Mucosa of descending colon (tissue), 3 donors: ENCODE data around the gene NDUFA12. TPM values are rescaled to one million over a fixed set of nuclear protein-coding genes. Genes with fewer than 3 reads are reported as not detected.

Experiments used
- ATAC-seq: fragments of 200-7000 bp; cut with Tn5 transposase; one replicate; pipeline ENCODE4 v1.9.1; 2020; ENCODE audit warnings: mild to moderate bottlenecking, moderate library complexity
- DNase-seq, 3 donors: peaks; one replicate each; pipeline ENCODE4 v3.0.0-alpha.2; 2020
- H3K36me3 ChIP-seq: fragments of 200-600 bp; one replicate; pipeline ENCODE4 v1.8.0; 2021; ENCODE audit warnings: low read depth, mild to moderate bottlenecking
- H3K4me1 ChIP-seq: fragments of 200-600 bp; one replicate; pipeline ENCODE4 v1.8.0; 2021; ENCODE audit warnings: low read depth, mild to moderate bottlenecking
- H3K4me3 ChIP-seq: fragments of 200-600 bp; one replicate; pipeline ENCODE4 v1.8.0; 2021; ENCODE audit warnings: mild to moderate bottlenecking
- H3K9me3 ChIP-seq: fragments of 200-600 bp; one replicate; pipeline ENCODE4 v1.8.0; 2021; ENCODE audit warnings: mild to moderate bottlenecking
- intact Hi-C, 2 donors: fragments of 100-400 bp; cut with DNase I in 1 of 2; cut with micrococcal nuclease in 1 of 2; formaldehyde crosslinking; loops; one replicate each; pipeline versions ENCODE4 v1.11.0 to v1.11.1; 2022; cut with DNase I, micrococcal nuclease
- total RNA-seq, 3 donors: library from RNA; stranded (reverse); fragmentation: NEBNext Ultra II Directional in 2 of 3; extraction: Animal tissue kit (Norgen Biotek cat#: 25700) in 2 of 3; gene quantifications; one replicate each; pipeline versions ENCODE4 v1.2.1 to v1.2.4, GENCODE V29; 2021 to 2023
- TF ChIP-seq, protein P1 (sequence below): fragments of 200-600 bp; IDR thresholded peaks from one replicate; pipeline ENCODE4 v1.8.0; 2022; ENCODE audit warnings: antibody characterized with exemption, mild to moderate bottlenecking
- donor health status: DM: no; HTN: no; CAD: no; lungs with moderate emphysema.
- donor health status: DM: no; HTN: no; CAD: no.
- donor health status: DM: no; HTN: yes; CAD: no.

Gene NDUFA12
- total RNA-seq, 3 donors from 2014 or later = 107 to 124 (median 113) TPM

DNA sequence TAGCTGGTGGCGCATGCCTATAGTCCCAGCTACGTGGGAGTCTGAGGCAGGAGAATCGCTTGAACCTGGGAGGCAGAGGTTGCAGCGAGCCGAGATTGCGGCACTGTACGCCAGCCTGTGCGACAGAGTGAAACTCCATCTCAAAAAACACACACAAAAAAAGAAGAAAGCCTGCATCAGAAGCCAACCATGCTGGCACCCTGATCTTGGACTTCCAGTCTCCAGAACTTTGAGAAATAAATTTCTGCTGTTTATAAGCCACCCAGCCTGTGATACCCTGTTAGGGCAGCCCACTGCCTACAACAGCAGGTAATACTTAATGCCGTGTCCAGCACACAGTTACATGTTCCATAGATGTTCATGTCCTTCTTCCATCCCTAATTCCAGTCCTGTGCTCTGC lies 62.7 kb downstream of the NDUFA12 start:
- Histone ChIP-seq H3K36me3 (no peaks in the 10 kb centered on the region), H3K4me1 (no peaks in the 10 kb centered on the region), H3K9me3 (no peaks in the 10 kb centered on the region), H3K4me3 (no peak overlapping the region)
- intact Hi-C loops = no loop called here
- DNase-seq (no peak), ATAC-seq (no peak)
- TF ChIP-seq, protein P1, sequence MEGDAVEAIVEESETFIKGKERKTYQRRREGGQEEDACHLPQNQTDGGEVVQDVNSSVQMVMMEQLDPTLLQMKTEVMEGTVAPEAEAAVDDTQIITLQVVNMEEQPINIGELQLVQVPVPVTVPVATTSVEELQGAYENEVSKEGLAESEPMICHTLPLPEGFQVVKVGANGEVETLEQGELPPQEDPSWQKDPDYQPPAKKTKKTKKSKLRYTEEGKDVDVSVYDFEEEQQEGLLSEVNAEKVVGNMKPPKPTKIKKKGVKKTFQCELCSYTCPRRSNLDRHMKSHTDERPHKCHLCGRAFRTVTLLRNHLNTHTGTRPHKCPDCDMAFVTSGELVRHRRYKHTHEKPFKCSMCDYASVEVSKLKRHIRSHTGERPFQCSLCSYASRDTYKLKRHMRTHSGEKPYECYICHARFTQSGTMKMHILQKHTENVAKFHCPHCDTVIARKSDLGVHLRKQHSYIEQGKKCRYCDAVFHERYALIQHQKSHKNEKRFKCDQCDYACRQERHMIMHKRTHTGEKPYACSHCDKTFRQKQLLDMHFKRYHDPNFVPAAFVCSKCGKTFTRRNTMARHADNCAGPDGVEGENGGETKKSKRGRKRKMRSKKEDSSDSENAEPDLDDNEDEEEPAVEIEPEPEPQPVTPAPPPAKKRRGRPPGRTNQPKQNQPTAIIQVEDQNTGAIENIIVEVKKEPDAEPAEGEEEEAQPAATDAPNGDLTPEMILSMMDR = no peak

DNA sequence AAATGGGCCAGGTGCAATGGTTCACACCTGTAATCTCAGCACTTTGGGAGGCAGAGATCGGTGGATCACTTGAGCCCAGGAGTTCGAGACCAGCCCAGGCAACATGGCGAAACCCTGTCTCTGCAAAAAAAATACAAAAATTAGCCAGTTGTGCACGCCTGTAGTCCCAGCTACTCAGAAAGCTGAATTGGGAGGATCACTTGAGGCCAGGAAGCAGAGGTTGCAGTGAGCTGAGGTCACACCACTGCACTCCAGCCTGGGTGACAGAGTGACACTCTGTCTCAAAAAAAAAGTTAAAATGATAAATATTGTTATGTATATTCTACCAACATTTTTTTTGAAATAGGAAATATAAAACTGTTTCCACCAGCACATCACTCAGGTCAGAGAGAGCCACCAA lies 64.9 kb downstream of the NDUFA12 start:
- ATAC-seq = no peak
- TF ChIP-seq, protein P1 = no peak
- no peaks in the 10 kb centered on the region for H3K9me3 ChIP-seq
- H3K36me3 ChIP-seq = no peaks in the 10 kb centered on the region
- no peak overlapping the region for H3K4me3 ChIP-seq
- intact Hi-C loops = no loop called here
- no peak for DNase-seq
- H3K4me1 ChIP-seq = no peaks in the 10 kb centered on the region

DNA sequence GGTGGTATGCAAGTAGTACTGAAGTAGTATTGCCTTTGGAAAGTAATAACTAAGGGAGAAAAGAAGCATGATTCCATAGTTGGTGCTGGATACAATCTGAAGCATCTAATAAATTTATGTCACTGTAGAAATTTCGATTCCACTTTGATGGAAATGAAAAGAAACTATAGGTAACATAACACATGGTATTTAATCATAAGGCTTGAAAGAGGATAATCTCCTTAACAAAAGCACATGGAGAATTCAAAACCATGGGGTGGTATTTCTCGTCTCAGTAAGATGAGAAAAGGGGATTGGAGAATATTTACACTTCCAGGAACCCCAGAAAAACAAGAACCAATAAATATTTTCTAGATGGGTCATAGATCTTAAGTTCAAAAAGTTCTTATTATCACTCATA lies 72.7 kb downstream of the NDUFA12 start:
- TF ChIP-seq, protein P1 = no peak
- Histone ChIP-seq H3K9me3 (no peaks in the 10 kb centered on the region), H3K4me3 (no peak overlapping the region), H3K4me1 (no peaks in the 10 kb centered on the region), H3K36me3 (no peaks in the 10 kb centered on the region)
- intact Hi-C loops = no loop called here
- no peak for ATAC-seq
- DNase-seq = no peak

DNA sequence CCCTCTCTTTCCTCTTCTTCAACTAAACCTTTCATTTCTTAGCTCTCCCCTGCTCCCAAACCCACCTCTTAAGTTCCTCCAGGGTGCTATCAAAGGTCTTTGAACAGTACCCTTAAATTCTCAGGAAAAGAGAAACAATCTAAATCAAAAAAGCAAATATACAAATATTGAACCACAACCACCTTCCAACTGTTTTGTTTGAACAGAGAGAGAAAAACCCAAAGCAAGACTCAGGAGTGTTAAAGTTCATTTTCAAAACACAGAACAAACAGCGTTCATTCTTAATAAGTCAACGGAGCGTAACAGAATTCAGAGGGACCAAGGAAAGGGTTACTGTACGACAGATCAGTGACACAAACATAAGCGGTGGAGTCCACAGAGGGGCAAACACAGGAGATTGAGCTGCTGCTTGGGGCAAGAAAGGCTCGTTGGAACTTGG lies 73.3 kb downstream of the NDUFA12 start:
- H3K4me1 ChIP-seq = no peaks in the 10 kb centered on the region

DNA sequence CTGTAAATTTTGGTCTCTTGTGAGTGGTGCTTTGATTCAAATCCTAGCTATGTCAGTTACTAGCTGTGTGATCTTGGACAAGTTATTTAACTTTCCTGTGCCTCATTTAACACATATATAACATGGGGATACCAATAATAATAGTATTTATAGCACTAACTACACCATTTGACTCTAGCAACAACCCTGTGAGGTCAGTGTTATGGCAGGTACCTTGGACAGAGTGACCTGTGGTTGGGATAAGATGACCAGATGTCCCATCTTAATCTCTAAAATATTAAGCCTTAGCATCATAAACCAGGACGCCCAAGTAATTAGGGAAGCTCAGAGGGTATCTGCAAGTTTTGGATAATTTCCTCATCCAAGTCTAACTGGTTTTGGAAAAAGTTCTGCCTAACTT lies 73.7 kb downstream of the NDUFA12 start:
- Histone ChIP-seq H3K4me1 (no peaks in the 10 kb centered on the region), H3K9me3 (no peaks in the 10 kb centered on the region), H3K36me3 (no peaks in the 10 kb centered on the region), H3K4me3 (no peak overlapping the region)
- ATAC-seq (no peak), DNase-seq (no peak)
- TF ChIP-seq, protein P1 = no peak
- intact Hi-C loops = no loop called here

More for the DNA sequence above, 73.3 kb downstream of the NDUFA12 start:
- no peak overlapping the region for H3K4me3 ChIP-seq
- H3K36me3 ChIP-seq = no peaks in the 10 kb centered on the region
- TF ChIP-seq, protein P1 = no peak
- ATAC-seq (no peak), DNase-seq (no peak)
- no peaks in the 10 kb centered on the region for H3K9me3 ChIP-seq
- intact Hi-C loops = no loop called here

DNA sequence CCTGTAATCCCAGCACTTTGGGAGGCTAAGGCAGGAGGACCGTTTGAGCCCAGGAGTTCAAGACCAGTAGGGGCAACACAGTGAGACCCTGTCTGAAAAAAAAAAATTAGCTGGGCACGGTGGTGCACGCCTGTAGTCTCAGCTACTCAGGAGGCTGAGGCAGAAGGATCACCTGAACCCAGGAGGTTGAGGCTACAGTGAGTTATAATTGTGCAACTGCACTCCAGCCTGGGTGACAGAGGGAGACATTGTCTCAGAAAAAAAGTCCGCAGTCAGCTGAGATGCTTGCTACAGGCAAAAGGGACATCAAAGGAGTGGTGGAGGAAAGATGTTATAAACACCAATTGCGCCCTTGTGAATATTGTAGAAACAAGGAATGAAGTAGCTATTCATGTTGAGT lies 77.8 kb downstream of the NDUFA12 start:
- intact Hi-C loops = no loop called here
- Histone ChIP-seq H3K36me3 (no peaks in the 10 kb centered on the region), H3K4me3 (no peak overlapping the region), H3K4me1 (no peaks in the 10 kb centered on the region), H3K9me3 (no peaks in the 10 kb centered on the region)
- TF ChIP-seq, protein P1 = no peak
- no peak for ATAC-seq
- DNase-seq = no peak
